DOHH2 (cell line): ENCODE measurements around the gene CTBP1.

Experiments used
- H3F3A ChIP-seq: fragments of 200-600 bp; sonication (generic), shearing (Covaris generic); 2 replicates; pipeline ENCODE4 v1.6.0; 2016; ENCODE audit warnings: antibody characterized with exemption, mild to moderate bottlenecking; ENCODE audit not compliant: control insufficient read depth, insufficient read depth
- H3K27ac ChIP-seq: fragments of 200-600 bp; sonication (generic); 2 replicates; pipeline ENCODE4 v1.5.1; 2014; ENCODE audit warnings: low read depth, mild to moderate bottlenecking, low read length, moderate library complexity
- H3K27me3 ChIP-seq: fragments of 200-600 bp; sonication (generic); 2 replicates; pipeline ENCODE4 v1.6.1; 2014; ENCODE audit warnings: mild to moderate bottlenecking, low read length, mixed read lengths; ENCODE audit not compliant: control insufficient read depth
- H3K36me3 ChIP-seq: fragments of 200-600 bp; sonication (generic); 2 replicates; pipeline ENCODE4 v1.6.1; 2014; ENCODE audit warnings: mild to moderate bottlenecking, low read length, moderate library complexity, mixed read lengths; ENCODE audit not compliant: control insufficient read depth
- H3K4me1 ChIP-seq: fragments of 200-600 bp; sonication (generic); 2 replicates; pipeline ENCODE4 v1.6.1; 2014; ENCODE audit warnings: mild to moderate bottlenecking, low read length, mixed read lengths; ENCODE audit not compliant: control insufficient read depth
- H3K4me2 ChIP-seq: fragments of 200-600 bp; sonication (generic); 2 replicates; pipeline ENCODE4 v1.6.0; 2014; ENCODE audit warnings: mild to moderate bottlenecking, low read length, moderate library complexity
- H3K4me3 ChIP-seq: fragments of 200-600 bp; sonication (generic); 2 replicates; pipeline ENCODE4 v1.5.1; 2014; ENCODE audit warnings: mild to moderate bottlenecking, low read length, mixed read lengths
- H3K79me2 ChIP-seq: fragments of 200-600 bp; sonication (generic); 2 replicates; pipeline ENCODE4 v1.6.1; 2014; ENCODE audit warnings: mild to moderate bottlenecking, low read length, mixed read lengths; ENCODE audit not compliant: control insufficient read depth
- H3K9me2 ChIP-seq: fragments of 200-600 bp; sonication (generic); replicated peaks from 2 replicates; pipeline ENCODE4 v1.6.1; 2014; ENCODE audit warnings: mild to moderate bottlenecking, low read length, mixed read lengths; ENCODE audit not compliant: control insufficient read depth
- H3K9me3 ChIP-seq: fragments of 200-600 bp; sonication (generic); 2 replicates; pipeline ENCODE4 v1.6.1; 2014; ENCODE audit warnings: antibody characterized with exemption, low read length, mixed read lengths; ENCODE audit not compliant: control insufficient read depth, insufficient read depth
- H4K20me1 ChIP-seq: fragments of 200-600 bp; sonication (generic); 2 replicates; pipeline ENCODE4 v1.6.0; 2014; ENCODE audit warnings: low read depth, mild to moderate bottlenecking, antibody characterized with exemption, low read length, moderate library complexity; ENCODE audit not compliant: control insufficient read depth, insufficient read depth
- CTCF ChIP-seq: fragments of 200-600 bp; sonication (generic); IDR thresholded peaks from one replicate; pipeline ENCODE4 v1.5.1; 2014; ENCODE audit warnings: antibody characterized with exemption, mild to moderate bottlenecking, low read depth, low read length; ENCODE audit not compliant: poor library complexity, severe bottlenecking
- EZH2phosphoT487 ChIP-seq: fragments of 200-600 bp; sonication (generic); IDR thresholded peaks from 2 replicates; pipeline ENCODE4 v1.6.1; 2017; ENCODE audit warnings: borderline replicate concordance, mild to moderate bottlenecking, antibody characterized with exemption, low read length, moderate library complexity, mixed read lengths

Gene CTBP1

GRCh38 chr4:1247864-1248244 is 1.1 kb downstream of the CTBP1 start:
- H3K9me2 ChIP-seq: no peaks in the 10 kb centered on the region
- peaks cover 25% of the 10 kb centered on the region for H4K20me1 ChIP-seq
- peaks cover 21% of the 10 kb centered on the region; the same call in 1 of the 2 replicates for H3K9me3 ChIP-seq
- H3K4me1 ChIP-seq: peaks cover 47% of the 10 kb centered on the region
- H3K79me2 ChIP-seq: peaks cover 80% of the 10 kb centered on the region
- peak overlapping the region; percentile 94 for H3K4me3 ChIP-seq
- H3K4me2 ChIP-seq: peak overlapping the region; percentile 100
- H3K36me3 ChIP-seq: peaks cover 69% of the 10 kb centered on the region
- H3K27me3 ChIP-seq: no peaks in the 10 kb centered on the region
- no peaks in the 10 kb centered on the region for H3F3A ChIP-seq
- H3K27ac ChIP-seq: peak overlapping the region; percentile 78
- TF ChIP-seq EZH2phosphoT487 (no peak), CTCF (no peak)

GRCh38 chr4:1246901-1247863 is 1.7 kb downstream of the CTBP1 start:
- Histone ChIP-seq H3K27me3 (no peaks in the 10 kb centered on the region), H3K27ac (peak overlapping the region; percentile 78), H3K36me3 (peaks cover 69% of the 10 kb centered on the region), H3F3A (no peaks in the 10 kb centered on the region), H3K4me1 (peaks cover 47% of the 10 kb centered on the region), H4K20me1 (peaks cover 31% of the 10 kb centered on the region), H3K9me2 (no peaks in the 10 kb centered on the region), H3K4me3 (peak overlapping the region; percentile 94), H3K79me2 (peaks cover 87% of the 10 kb centered on the region), H3K4me2 (peak overlapping the region; percentile 100), H3K9me3 (peaks cover 21% of the 10 kb centered on the region; the same call in 1 of the 2 replicates)
- no peak for TF ChIP-seq EZH2phosphoT487
- TF ChIP-seq CTCF: no peak

- peaks cover 15% of the 10 kb centered on the region; the same call in 1 of the 2 replicates for H3K9me3 ChIP-seq
- peaks cover 91% of the 10 kb centered on the region for H3K79me2 ChIP-seq
- H3F3A ChIP-seq: no peaks in the 10 kb centered on the region
- H3K27ac ChIP-seq: peak overlapping the region; percentile 78; the same call in 1 of the 2 replicates
- H3K4me2 ChIP-seq: peak overlapping the region; percentile 100
- H4K20me1 ChIP-seq: peaks cover 32% of the 10 kb centered on the region
- peaks cover 68% of the 10 kb centered on the region for H3K36me3 ChIP-seq
- H3K4me3 ChIP-seq: peak overlapping the region; percentile 94
- peaks cover 42% of the 10 kb centered on the region for H3K4me1 ChIP-seq
- TF ChIP-seq CTCF (no peak), EZH2phosphoT487 (no peak)
- no peaks in the 10 kb centered on the region for H3K27me3 ChIP-seq
- no peaks in the 10 kb centered on the region for H3K9me2 ChIP-seq
These were observed 2.6 kb downstream of the CTBP1 start for GRCh38 chr4:1246111-1246881.
